HEK293 (cell line): ENCODE results near the gene SGF29.

Experiments
- ZNF610 ChIP-seq: fragments of 450-650 bp; formaldehyde crosslinking; IDR thresholded peaks from 2 replicates; pipeline ENCODE4 v1.5.1; 2016; ENCODE audit warnings: missing biosample characterization, missing genetic modification characterization, borderline replicate concordance
- TF ChIP-seq, protein P1 (sequence below): fragments of 450-650 bp; formaldehyde crosslinking; IDR thresholded peaks from 2 replicates; pipeline ENCODE4 v1.5.1; 2016; ENCODE audit warnings: missing biosample characterization, missing genetic modification characterization
- TF ChIP-seq, protein P2 (sequence below): fragments of 450-650 bp; formaldehyde crosslinking; IDR thresholded peaks from 2 replicates; pipeline ENCODE4 v1.5.1; 2016; ENCODE audit warnings: missing biosample characterization, missing genetic modification characterization
- TF ChIP-seq, protein P3 (sequence below): sonication (generic); formaldehyde crosslinking; IDR thresholded peaks from 2 replicates; pipeline ENCODE4 v1.8.1; 2022; ENCODE audit warnings: mild to moderate bottlenecking, moderate library complexity, missing genetic modification reagents

DNA sequence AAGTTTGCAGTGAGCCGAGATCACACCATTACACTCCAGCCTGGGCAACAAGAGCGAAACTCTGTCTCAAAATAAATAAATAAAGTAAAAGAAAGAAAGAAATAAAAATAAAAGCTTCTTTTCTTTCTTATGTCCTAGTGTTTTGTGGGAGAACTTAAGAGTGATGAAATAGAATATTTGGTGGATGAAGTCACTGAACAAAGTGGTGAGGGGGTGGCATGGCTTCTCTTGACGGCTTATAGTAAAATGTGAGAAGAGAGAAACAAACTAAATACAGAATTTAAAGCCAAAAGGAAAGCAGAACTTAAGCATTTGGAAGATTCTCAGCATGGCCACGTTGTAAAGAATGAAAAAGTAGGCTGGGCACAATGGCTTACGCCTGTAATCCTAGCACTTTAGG is 15.3 kb downstream of the SGF29 start:
- TF ChIP-seq, protein P1, sequence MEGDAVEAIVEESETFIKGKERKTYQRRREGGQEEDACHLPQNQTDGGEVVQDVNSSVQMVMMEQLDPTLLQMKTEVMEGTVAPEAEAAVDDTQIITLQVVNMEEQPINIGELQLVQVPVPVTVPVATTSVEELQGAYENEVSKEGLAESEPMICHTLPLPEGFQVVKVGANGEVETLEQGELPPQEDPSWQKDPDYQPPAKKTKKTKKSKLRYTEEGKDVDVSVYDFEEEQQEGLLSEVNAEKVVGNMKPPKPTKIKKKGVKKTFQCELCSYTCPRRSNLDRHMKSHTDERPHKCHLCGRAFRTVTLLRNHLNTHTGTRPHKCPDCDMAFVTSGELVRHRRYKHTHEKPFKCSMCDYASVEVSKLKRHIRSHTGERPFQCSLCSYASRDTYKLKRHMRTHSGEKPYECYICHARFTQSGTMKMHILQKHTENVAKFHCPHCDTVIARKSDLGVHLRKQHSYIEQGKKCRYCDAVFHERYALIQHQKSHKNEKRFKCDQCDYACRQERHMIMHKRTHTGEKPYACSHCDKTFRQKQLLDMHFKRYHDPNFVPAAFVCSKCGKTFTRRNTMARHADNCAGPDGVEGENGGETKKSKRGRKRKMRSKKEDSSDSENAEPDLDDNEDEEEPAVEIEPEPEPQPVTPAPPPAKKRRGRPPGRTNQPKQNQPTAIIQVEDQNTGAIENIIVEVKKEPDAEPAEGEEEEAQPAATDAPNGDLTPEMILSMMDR (tag by site-specific recombination): no peak
- TF ChIP-seq, protein P2, sequence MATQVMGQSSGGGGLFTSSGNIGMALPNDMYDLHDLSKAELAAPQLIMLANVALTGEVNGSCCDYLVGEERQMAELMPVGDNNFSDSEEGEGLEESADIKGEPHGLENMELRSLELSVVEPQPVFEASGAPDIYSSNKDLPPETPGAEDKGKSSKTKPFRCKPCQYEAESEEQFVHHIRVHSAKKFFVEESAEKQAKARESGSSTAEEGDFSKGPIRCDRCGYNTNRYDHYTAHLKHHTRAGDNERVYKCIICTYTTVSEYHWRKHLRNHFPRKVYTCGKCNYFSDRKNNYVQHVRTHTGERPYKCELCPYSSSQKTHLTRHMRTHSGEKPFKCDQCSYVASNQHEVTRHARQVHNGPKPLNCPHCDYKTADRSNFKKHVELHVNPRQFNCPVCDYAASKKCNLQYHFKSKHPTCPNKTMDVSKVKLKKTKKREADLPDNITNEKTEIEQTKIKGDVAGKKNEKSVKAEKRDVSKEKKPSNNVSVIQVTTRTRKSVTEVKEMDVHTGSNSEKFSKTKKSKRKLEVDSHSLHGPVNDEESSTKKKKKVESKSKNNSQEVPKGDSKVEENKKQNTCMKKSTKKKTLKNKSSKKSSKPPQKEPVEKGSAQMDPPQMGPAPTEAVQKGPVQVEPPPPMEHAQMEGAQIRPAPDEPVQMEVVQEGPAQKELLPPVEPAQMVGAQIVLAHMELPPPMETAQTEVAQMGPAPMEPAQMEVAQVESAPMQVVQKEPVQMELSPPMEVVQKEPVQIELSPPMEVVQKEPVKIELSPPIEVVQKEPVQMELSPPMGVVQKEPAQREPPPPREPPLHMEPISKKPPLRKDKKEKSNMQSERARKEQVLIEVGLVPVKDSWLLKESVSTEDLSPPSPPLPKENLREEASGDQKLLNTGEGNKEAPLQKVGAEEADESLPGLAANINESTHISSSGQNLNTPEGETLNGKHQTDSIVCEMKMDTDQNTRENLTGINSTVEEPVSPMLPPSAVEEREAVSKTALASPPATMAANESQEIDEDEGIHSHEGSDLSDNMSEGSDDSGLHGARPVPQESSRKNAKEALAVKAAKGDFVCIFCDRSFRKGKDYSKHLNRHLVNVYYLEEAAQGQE (tag by site-specific recombination): no peak
- no peak for TF ChIP-seq ZNF610 (tag by site-specific recombination)
- TF ChIP-seq, protein P3, sequence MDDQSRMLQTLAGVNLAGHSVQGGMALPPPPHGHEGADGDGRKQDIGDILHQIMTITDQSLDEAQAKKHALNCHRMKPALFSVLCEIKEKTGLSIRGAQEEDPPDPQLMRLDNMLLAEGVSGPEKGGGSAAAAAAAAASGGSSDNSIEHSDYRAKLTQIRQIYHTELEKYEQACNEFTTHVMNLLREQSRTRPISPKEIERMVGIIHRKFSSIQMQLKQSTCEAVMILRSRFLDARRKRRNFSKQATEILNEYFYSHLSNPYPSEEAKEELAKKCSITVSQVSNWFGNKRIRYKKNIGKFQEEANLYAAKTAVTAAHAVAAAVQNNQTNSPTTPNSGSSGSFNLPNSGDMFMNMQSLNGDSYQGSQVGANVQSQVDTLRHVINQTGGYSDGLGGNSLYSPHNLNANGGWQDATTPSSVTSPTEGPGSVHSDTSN (CRISPR knock-in tag): no peak
